ENCODE results near the gene CCDC78.

Gene CCDC78

DNA sequence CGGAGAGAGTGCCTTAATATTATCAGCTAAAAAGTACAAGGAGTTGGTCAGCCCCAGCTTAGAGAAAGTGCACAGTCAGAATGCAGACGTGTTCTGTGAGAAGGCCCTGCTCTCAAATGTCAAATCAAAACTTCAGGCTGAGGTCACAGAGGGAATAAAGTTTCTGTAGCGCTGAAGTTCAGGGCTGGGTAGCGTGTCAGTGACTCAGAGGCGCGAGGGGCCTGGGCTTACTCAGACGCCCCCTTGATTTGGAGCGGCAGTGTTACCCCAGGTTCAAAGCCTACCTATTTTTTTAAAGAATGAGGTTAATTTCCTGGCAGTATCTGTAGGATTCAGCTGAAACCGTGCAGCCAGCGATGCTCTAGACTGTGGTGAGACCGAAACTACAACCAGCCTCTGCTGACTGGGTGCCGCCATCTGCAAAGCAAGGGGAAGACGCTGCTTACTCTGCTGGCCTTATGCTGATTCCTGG is 9.8 kb upstream of the CCDC78 start:
- Histone ChIP-seq H3K4me3 (replicated peaks; ENCODE audit: insufficient read depth, low read length) (no peak overlapping the region), H3K27ac (replicated peaks) (no peak overlapping the region), H3K27me3 (ENCODE audit: insufficient read depth, poor library complexity, severe bottlenecking) (no peaks in the 10 kb centered on the region)
- DNase-seq (ENCODE audit: low read depth in 1 of 2, low spot score in 1 of 2), result no peak
- no peak for TF ChIP-seq POLR2AphosphoS5 (IDR thresholded peaks at IDR 0.05; ENCODE audit: low read depth)
- TF ChIP-seq, protein P1, sequence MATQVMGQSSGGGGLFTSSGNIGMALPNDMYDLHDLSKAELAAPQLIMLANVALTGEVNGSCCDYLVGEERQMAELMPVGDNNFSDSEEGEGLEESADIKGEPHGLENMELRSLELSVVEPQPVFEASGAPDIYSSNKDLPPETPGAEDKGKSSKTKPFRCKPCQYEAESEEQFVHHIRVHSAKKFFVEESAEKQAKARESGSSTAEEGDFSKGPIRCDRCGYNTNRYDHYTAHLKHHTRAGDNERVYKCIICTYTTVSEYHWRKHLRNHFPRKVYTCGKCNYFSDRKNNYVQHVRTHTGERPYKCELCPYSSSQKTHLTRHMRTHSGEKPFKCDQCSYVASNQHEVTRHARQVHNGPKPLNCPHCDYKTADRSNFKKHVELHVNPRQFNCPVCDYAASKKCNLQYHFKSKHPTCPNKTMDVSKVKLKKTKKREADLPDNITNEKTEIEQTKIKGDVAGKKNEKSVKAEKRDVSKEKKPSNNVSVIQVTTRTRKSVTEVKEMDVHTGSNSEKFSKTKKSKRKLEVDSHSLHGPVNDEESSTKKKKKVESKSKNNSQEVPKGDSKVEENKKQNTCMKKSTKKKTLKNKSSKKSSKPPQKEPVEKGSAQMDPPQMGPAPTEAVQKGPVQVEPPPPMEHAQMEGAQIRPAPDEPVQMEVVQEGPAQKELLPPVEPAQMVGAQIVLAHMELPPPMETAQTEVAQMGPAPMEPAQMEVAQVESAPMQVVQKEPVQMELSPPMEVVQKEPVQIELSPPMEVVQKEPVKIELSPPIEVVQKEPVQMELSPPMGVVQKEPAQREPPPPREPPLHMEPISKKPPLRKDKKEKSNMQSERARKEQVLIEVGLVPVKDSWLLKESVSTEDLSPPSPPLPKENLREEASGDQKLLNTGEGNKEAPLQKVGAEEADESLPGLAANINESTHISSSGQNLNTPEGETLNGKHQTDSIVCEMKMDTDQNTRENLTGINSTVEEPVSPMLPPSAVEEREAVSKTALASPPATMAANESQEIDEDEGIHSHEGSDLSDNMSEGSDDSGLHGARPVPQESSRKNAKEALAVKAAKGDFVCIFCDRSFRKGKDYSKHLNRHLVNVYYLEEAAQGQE (IDR thresholded peaks at IDR 0.05; ENCODE audit: insufficient replicate concordance, low read depth), result no peak
- TF ChIP-seq SPI1 (IDR thresholded peaks at IDR 0.05; ENCODE audit: borderline replicate concordance, low read depth), result no peak
- no peak for TF ChIP-seq CTCF (IDR thresholded peaks at IDR 0.05; ENCODE audit: insufficient read depth, low read length)
- no peak for TF ChIP-seq GABPA (IDR thresholded peaks at IDR 0.05; ENCODE audit: low read depth)

GRCh38 chr16:734981-735881 is 9.0 kb upstream of the CCDC78 start:
- no peak overlapping the region for H3K27ac ChIP-seq (replicated peaks)
- DNase-seq (ENCODE audit: low read depth in 1 of 2, low spot score in 1 of 2), result no peak
- TF ChIP-seq, protein P1 (IDR thresholded peaks at IDR 0.05; ENCODE audit: insufficient replicate concordance, low read depth), result no peak
- no peak for TF ChIP-seq SPI1 (IDR thresholded peaks at IDR 0.05; ENCODE audit: borderline replicate concordance, low read depth)
- TF ChIP-seq GABPA (IDR thresholded peaks at IDR 0.05; ENCODE audit: low read depth), result no peak
- no peak for TF ChIP-seq CTCF (IDR thresholded peaks at IDR 0.05; ENCODE audit: insufficient read depth, low read length)
- no peak for TF ChIP-seq POLR2AphosphoS5 (IDR thresholded peaks at IDR 0.05; ENCODE audit: low read depth)
- no peak overlapping the region for H3K4me3 ChIP-seq (replicated peaks; ENCODE audit: insufficient read depth, low read length)
- H3K27me3 ChIP-seq (ENCODE audit: insufficient read depth, poor library complexity, severe bottlenecking), result no peaks in the 10 kb centered on the region

DNA sequence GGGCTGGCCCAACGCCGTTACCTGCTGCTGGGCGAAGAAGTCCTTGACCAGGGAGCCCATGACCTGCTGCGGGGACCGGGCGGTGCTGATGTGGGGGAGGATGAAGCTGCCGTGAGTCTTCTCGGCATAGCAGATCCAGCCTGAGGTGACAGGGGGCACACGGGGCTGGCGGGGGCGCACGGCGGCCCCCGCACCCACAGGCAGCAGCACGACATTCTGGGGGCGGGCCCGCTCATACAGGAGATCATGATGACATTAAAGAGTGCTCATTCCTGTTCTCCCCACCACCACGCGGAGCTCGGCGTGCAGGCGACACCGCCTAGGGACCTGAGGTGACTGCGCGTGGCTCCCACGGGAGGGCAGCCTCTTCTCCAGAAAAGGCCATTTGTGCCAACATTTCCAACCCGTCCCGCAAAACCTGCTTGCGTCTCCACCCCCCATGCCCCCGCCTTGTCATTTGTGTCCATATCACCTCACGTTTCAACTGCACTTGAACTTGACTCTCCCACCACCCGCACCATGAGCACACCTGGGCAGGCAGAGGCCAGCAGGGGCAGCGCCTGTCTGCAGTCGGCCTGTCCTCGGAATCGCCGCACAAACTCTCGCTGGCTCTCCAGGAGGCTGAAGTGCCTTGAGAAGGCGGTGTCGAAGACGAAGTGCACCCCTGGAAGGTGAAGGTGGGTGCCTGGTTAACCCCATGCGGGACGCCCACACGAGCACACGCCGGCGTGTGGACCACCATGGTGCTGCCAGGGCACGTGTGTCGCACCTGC is 8.2 kb upstream of the CCDC78 start:
- Histone ChIP-seq H3K4me3 (replicated peaks; ENCODE audit: insufficient read depth, low read length) (no peak overlapping the region), H3K27ac (replicated peaks) (no peak overlapping the region), H3K27me3 (ENCODE audit: insufficient read depth, poor library complexity, severe bottlenecking) (no peaks in the 10 kb centered on the region)
- no peak for TF ChIP-seq CTCF (IDR thresholded peaks at IDR 0.05; ENCODE audit: insufficient read depth, low read length)
- no peak for DNase-seq (ENCODE audit: low read depth in 1 of 2, low spot score in 1 of 2)

Data from HL-60 (cell line).